B cell (primary cell): Measurements from ENCODE around the gene C2orf81. TPM values are rescaled to one million over a fixed set of nuclear protein-coding genes. Genes with fewer than 3 reads are reported as not detected.

Experiments used
- ATAC-seq: fragments of 200-7000 bp; cut with Tn5 transposase; one replicate; pipeline ENCODE4 v1.10.0; 2021; ENCODE audit warnings: low read depth, mild to moderate bottlenecking, moderate number of reproducible peaks, moderate library complexity
- CTCF ChIA-PET: fragments of 350-600 bp; sonication (Branson Sonifier 250); formaldehyde crosslinking; loops from one replicate; lab custom pipeline; 2021; ENCODE audit warnings: antibody characterized with exemption, inconsistent platforms; lab: Charles Lee
- POLR2A ChIA-PET: fragments of 350-600 bp; sonication (Branson Sonifier 250); formaldehyde crosslinking; loops from one replicate; lab custom pipeline; 2021; ENCODE audit warnings: antibody characterized with exemption; lab: Charles Lee
- DNase-seq: peaks from one replicate; pipeline ENCODE4 v3.0.0; 2013
- H2AFZ ChIP-seq: 2 replicates; pipeline ENCODE4 v1.6.1; 2012; ENCODE audit warnings: mild to moderate bottlenecking, low read depth, low read length; ENCODE audit not compliant: insufficient read depth, poor library complexity, severe bottlenecking
- H3K27ac ChIP-seq, 2 donors: 1 replicate in 1 of 2; 2 replicates in 1 of 2; pipeline ENCODE4 v1.5.1; 2012 to 2013; ENCODE audit warnings: low read length in 2 of 2, mild to moderate bottlenecking in 2 of 2, moderate library complexity in 1 of 2
- H3K27me3 ChIP-seq, 4 experiments: fragments of 200-600 bp in 1 of 4; sonication (generic) in 1 of 4; replicated peaks in 1 of 4; 1 replicate in 2 of 4; 2 replicates in 2 of 4; pipeline versions ENCODE4 v1.6.1 to v1.7.0; 2013 to 2016; ENCODE audit warnings: low read length in 3 of 4, mild to moderate bottlenecking in 2 of 4, mixed read lengths in 1 of 4, moderate library complexity in 1 of 4; ENCODE audit not compliant: insufficient read depth in 4 of 4, control insufficient read depth in 3 of 4; ENCODE audit errors: control extremely low read depth in 1 of 4
- H3K36me3 ChIP-seq, 2 experiments: replicated peaks in 1 of 2; 1 replicate in 1 of 2; 2 replicates in 1 of 2; pipeline versions ENCODE4 v1.6.1 to v1.7.1; 2013; ENCODE audit warnings: low read length in 1 of 2; ENCODE audit not compliant: insufficient read depth in 2 of 2, control insufficient read depth in 1 of 2; ENCODE audit errors: control extremely low read depth in 1 of 2, extremely low read depth in 1 of 2
- H3K4me1 ChIP-seq, 2 donors: fragments of 200-600 bp in 1 of 2; sonication (generic) in 1 of 2; 1 replicate in 1 of 2; 2 replicates in 1 of 2; pipeline versions ENCODE4 v1.5.1 to v1.6.1; 2013 to 2017; ENCODE audit warnings: low read length in 2 of 2; ENCODE audit not compliant: control insufficient read depth in 2 of 2, insufficient read depth in 2 of 2
- H3K4me2 ChIP-seq: replicated peaks from 2 replicates; pipeline ENCODE3; 2012; ENCODE audit warnings: mild to moderate bottlenecking, low read depth, low read length; ENCODE audit not compliant: poor library complexity, severe bottlenecking
- H3K4me3 ChIP-seq, 5 experiments: fragments of 200-600 bp in 1 of 5; sonication (generic) in 1 of 5; 1 replicate in 3 of 5; 2 replicates in 2 of 5; pipeline versions ENCODE4 v1.5.1 to v1.7.0; 2011 to 2016; ENCODE audit warnings: low read length in 4 of 5, mild to moderate bottlenecking in 4 of 5, low read depth in 2 of 5, control low read depth in 1 of 5, moderate library complexity in 1 of 5; ENCODE audit not compliant: insufficient read depth in 1 of 5; ENCODE audit errors: control extremely low read depth in 1 of 5, extremely low read depth in 1 of 5
- H3K79me2 ChIP-seq: fragments of 200-600 bp; sonication (generic); one replicate; pipeline ENCODE4 v1.6.0; 2016; ENCODE audit warnings: low read length; ENCODE audit not compliant: control insufficient read depth, insufficient read depth
- H3K9ac ChIP-seq: fragments of 200-600 bp; sonication (generic); 2 replicates; pipeline ENCODE4 v1.6.1; 2017; ENCODE audit warnings: mild to moderate bottlenecking, low read length, moderate library complexity
- H3K9me3 ChIP-seq, 3 donors: one replicate each; pipeline versions ENCODE4 v1.6.1 to v1.7.1; 2013; ENCODE audit warnings: low read length in 2 of 3; ENCODE audit not compliant: control insufficient read depth in 2 of 3, insufficient read depth in 1 of 3; ENCODE audit errors: control extremely low read depth in 1 of 3
- H4K20me1 ChIP-seq: 2 replicates; pipeline ENCODE4 v1.6.0; 2012; ENCODE audit warnings: mild to moderate bottlenecking, low read length; ENCODE audit not compliant: insufficient read depth, control insufficient read depth, poor library complexity, severe bottlenecking
- H3K27ac Mint-ChIP-seq: one replicate; pipeline ENCODE4 v1.8.0; 2021; ENCODE audit warnings: mixed read lengths
- H3K27me3 Mint-ChIP-seq: one replicate; pipeline ENCODE4 v1.8.0; 2021; ENCODE audit warnings: mixed read lengths
- H3K4me1 Mint-ChIP-seq: one replicate; pipeline ENCODE4 v1.8.0; 2021; ENCODE audit warnings: mixed read lengths
- H3K4me3 Mint-ChIP-seq: one replicate; pipeline ENCODE4 v1.8.0; 2021; ENCODE audit warnings: mixed read lengths
- H3K9me3 Mint-ChIP-seq: one replicate; pipeline ENCODE4 v1.8.0; 2022; ENCODE audit warnings: mixed read lengths; ENCODE audit not compliant: insufficient read depth
- EZH2 ChIP-seq: IDR thresholded peaks from 2 replicates; pipeline ENCODE4 v1.6.1; 2012; ENCODE audit warnings: borderline replicate concordance, low read depth, mild to moderate bottlenecking, moderate library complexity, low read length; ENCODE audit not compliant: insufficient read depth, poor library complexity, severe bottlenecking
- WGBS: methylation state at CpG from one replicate; pipeline ENCODE4 v1.1.5; 2013; ENCODE audit warnings: missing lambda C conversion rate; ENCODE audit not compliant: insufficient coverage; 5-methylcytosine and 5-hydroxymethylcytosine counted together
- intact Hi-C: fragments of 100-400 bp; cut with micrococcal nuclease; formaldehyde crosslinking; loops from one replicate; pipeline ENCODE4 v1.10.0; 2022
- polyA plus RNA-seq: library from polyadenylated mRNA; depleted of rRNA; stranded (reverse); fragments of >200 nt; gene quantifications from 2 replicates; pipeline ENCODE4 v1.2.3, GENCODE V29; 2012
- total RNA-seq, 2 donors: library from RNA; stranded (reverse); fragments of 120-200 nt in 1 of 2; gene quantifications; 1 replicate in 1 of 2; 2 replicates in 1 of 2; pipeline versions ENCODE4 v1.2.3 to v1.2.4, GENCODE V29; 2013 to 2022
- TF ChIP-seq, protein P1 (sequence below): fragments of 200-600 bp; IDR thresholded peaks from one replicate; pipeline ENCODE4 v1.8.0; 2022; ENCODE audit warnings: antibody characterized with exemption, mild to moderate bottlenecking

The C2orf81 gene
- total and polyA plus RNA-seq, 2 donors (not counting 1 experiment from before 2014, with no cell fraction given): 5.4 to 8.6 TPM

GRCh38 chr2:74364533-74365505 lies 56.6 kb downstream of the C2orf81 start:
- CTCF ChIA-PET: no interaction called here
- H3K4me3 ChIP-seq: no peak overlapping the region
- peaks cover 2 to 98% of the 10 kb centered on the region in 2 experiments for H3K36me3 ChIP-seq
- H3K27ac ChIP-seq: no peak overlapping the region
- no peaks in the 10 kb centered on the region for H3K4me1 ChIP-seq
- no peak overlapping the region for H3K9ac ChIP-seq
- Mint-ChIP-seq H3K27me3 (no peaks in the 10 kb centered on the region), H3K9me3 (no peaks in the 10 kb centered on the region), H3K4me1 (no peaks in the 10 kb centered on the region), H3K4me3 (no peak overlapping the region), H3K27ac (no peak overlapping the region)
- no peaks in the 10 kb centered on the region for H4K20me1 ChIP-seq
- ATAC-seq (no peak), DNase-seq (no peak)
- no peak overlapping the region for H3K4me2 ChIP-seq
- H3K27me3 ChIP-seq: no peaks in the 10 kb centered on the region
- H3K79me2 ChIP-seq: no peaks in the 10 kb centered on the region
- no peak overlapping the region for H2AFZ ChIP-seq
- intact Hi-C loops: no loop called here
- POLR2A ChIA-PET: no interaction called here
- no peaks in the 10 kb centered on the region for H3K9me3 ChIP-seq
- TF ChIP-seq, protein P1, sequence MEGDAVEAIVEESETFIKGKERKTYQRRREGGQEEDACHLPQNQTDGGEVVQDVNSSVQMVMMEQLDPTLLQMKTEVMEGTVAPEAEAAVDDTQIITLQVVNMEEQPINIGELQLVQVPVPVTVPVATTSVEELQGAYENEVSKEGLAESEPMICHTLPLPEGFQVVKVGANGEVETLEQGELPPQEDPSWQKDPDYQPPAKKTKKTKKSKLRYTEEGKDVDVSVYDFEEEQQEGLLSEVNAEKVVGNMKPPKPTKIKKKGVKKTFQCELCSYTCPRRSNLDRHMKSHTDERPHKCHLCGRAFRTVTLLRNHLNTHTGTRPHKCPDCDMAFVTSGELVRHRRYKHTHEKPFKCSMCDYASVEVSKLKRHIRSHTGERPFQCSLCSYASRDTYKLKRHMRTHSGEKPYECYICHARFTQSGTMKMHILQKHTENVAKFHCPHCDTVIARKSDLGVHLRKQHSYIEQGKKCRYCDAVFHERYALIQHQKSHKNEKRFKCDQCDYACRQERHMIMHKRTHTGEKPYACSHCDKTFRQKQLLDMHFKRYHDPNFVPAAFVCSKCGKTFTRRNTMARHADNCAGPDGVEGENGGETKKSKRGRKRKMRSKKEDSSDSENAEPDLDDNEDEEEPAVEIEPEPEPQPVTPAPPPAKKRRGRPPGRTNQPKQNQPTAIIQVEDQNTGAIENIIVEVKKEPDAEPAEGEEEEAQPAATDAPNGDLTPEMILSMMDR: no peak
- no peak for TF ChIP-seq EZH2
- 100% methylated on average over 6 of the region's 8 CpGs for WGBS

Other genes starting within 250 kb of the C2orf81 start
- 219 and 227 TPM in 2 replicates for gene MOB1A, start 242.7 kb downstream of the C2orf81 start, total RNA-seq
- gene MOB1A, start 242.7 kb downstream of the C2orf81 start, polyA plus RNA-seq: 43.3 and 58.6 TPM in 2 replicates
- gene MTHFD2, start 223.0 kb downstream of the C2orf81 start, total RNA-seq: 17.4 and 18.0 TPM in 2 replicates
- 9.5 and 17.5 TPM in 2 replicates for gene MTHFD2, start 223.0 kb downstream of the C2orf81 start, polyA plus RNA-seq
- 9.7 and 12.3 TPM in 2 replicates for gene SLC4A5, start 78.2 kb downstream of the C2orf81 start, total RNA-seq
- 2.7 and 3.3 TPM in 2 replicates for gene SLC4A5, start 78.2 kb downstream of the C2orf81 start, polyA plus RNA-seq
- 134 and 143 TPM in 2 replicates for gene DCTN1, start 41.3 kb downstream of the C2orf81 start, total RNA-seq
- 45.6 and 46.7 TPM in 2 replicates for gene DCTN1, start 41.3 kb downstream of the C2orf81 start, polyA plus RNA-seq
- 39.0 and 42.2 TPM in 2 replicates for gene WDR54, start 111 bp upstream of the C2orf81 start, total RNA-seq
- gene WDR54, start 111 bp upstream of the C2orf81 start, polyA plus RNA-seq: 36.5 and 52.8 TPM in 2 replicates
- gene RTKN, start 20.3 kb upstream of the C2orf81 start, total RNA-seq: 10.5 and 12.2 TPM in 2 replicates
- gene RTKN, start 20.3 kb upstream of the C2orf81 start, polyA plus RNA-seq: 5.1 TPM in 2 replicates
- 77.5 and 78.6 TPM in 2 replicates for gene INO80B, start 33.5 kb upstream of the C2orf81 start, total RNA-seq
- gene INO80B, start 33.5 kb upstream of the C2orf81 start, polyA plus RNA-seq: 30.4 and 38.3 TPM in 2 replicates
- 91.5 and 98.4 TPM in 2 replicates for gene WBP1, start 36.8 kb upstream of the C2orf81 start, total RNA-seq
- gene WBP1, start 36.8 kb upstream of the C2orf81 start, polyA plus RNA-seq: 159 and 207 TPM in 2 replicates
- gene MOGS, start 43.8 kb upstream of the C2orf81 start, total RNA-seq: 87.8 and 88.2 TPM in 2 replicates
- gene MOGS, start 43.8 kb upstream of the C2orf81 start, polyA plus RNA-seq: 61.6 and 103 TPM in 2 replicates
- gene MRPL53, start 51.1 kb upstream of the C2orf81 start, total RNA-seq: 61.5 and 70.0 TPM in 2 replicates
- gene MRPL53, start 51.1 kb upstream of the C2orf81 start, polyA plus RNA-seq: 32.9 and 59.3 TPM in 2 replicates
- gene CCDC142, start 61.4 kb upstream of the C2orf81 start, total RNA-seq: 61.6 and 69.3 TPM in 2 replicates
- 12.4 and 13.0 TPM in 2 replicates for gene CCDC142, start 61.4 kb upstream of the C2orf81 start, polyA plus RNA-seq
- 69.4 and 72.3 TPM in 2 replicates for gene TTC31, start 61.5 kb upstream of the C2orf81 start, total RNA-seq
- gene TTC31, start 61.5 kb upstream of the C2orf81 start, polyA plus RNA-seq: 50.3 and 68.5 TPM in 2 replicates
- 0.97 and 2.0 TPM in 2 replicates for gene LBX2, start 78.0 kb upstream of the C2orf81 start, total RNA-seq
- 1.1 TPM in 1 of 2 replicates, not detected in the other for gene LBX2, start 78.0 kb upstream of the C2orf81 start, polyA plus RNA-seq
- 34.3 and 40.1 TPM in 2 replicates for gene PCGF1, start 86.1 kb upstream of the C2orf81 start, total RNA-seq
- gene PCGF1, start 86.1 kb upstream of the C2orf81 start, polyA plus RNA-seq: 21.9 and 30.0 TPM in 2 replicates
- gene TLX2, start 92.8 kb upstream of the C2orf81 start, total RNA-seq: 0.19 TPM in 1 of 2 replicates, not detected in the other
- 0.06 TPM in 1 of 2 replicates, not detected in the other for gene TLX2, start 92.8 kb upstream of the C2orf81 start, polyA plus RNA-seq
- gene DQX1, start 104.6 kb upstream of the C2orf81 start, total RNA-seq: 0.57 and 0.87 TPM in 2 replicates
- gene DQX1, start 104.6 kb upstream of the C2orf81 start, polyA plus RNA-seq: 0.46 and 1.1 TPM in 2 replicates
- gene AUP1, start 108.1 kb upstream of the C2orf81 start, total RNA-seq: 190 and 201 TPM in 2 replicates
- 525 and 574 TPM in 2 replicates for gene AUP1, start 108.1 kb upstream of the C2orf81 start, polyA plus RNA-seq
- 52.2 and 52.8 TPM in 2 replicates for gene HTRA2, start 108.3 kb upstream of the C2orf81 start, total RNA-seq
- 111 and 112 TPM in 2 replicates for gene HTRA2, start 108.3 kb upstream of the C2orf81 start, polyA plus RNA-seq
- gene LOXL3, start 132.3 kb upstream of the C2orf81 start, total RNA-seq: 0.66 and 1.2 TPM in 2 replicates
- gene LOXL3, start 132.3 kb upstream of the C2orf81 start, polyA plus RNA-seq: 0.97 and 1.2 TPM in 2 replicates
- gene DOK1, start 133.1 kb upstream of the C2orf81 start, total RNA-seq: 41.4 and 46.5 TPM in 2 replicates
- 23.1 and 29.1 TPM in 2 replicates for gene DOK1, start 133.1 kb upstream of the C2orf81 start, polyA plus RNA-seq
- gene M1AP, start 226.7 kb upstream of the C2orf81 start, total RNA-seq: not detected in 2 replicates
- gene M1AP, start 226.7 kb upstream of the C2orf81 start, polyA plus RNA-seq: 0.15 TPM in 1 of 2 replicates, not detected in the other
- 18.9 and 19.3 TPM in 2 replicates for gene SEMA4F, start 232.6 kb upstream of the C2orf81 start, total RNA-seq
- gene SEMA4F, start 232.6 kb upstream of the C2orf81 start, polyA plus RNA-seq: 4.5 and 5.4 TPM in 2 replicates